HUES6 (cell line): ENCODE measurements around the gene NRIP1.

Experiments used
- H3K27ac ChIP-seq: 2 replicates; pipeline ENCODE4 v1.7.0; 2013; ENCODE audit warnings: low read depth, mild to moderate bottlenecking, low read length, inconsistent platforms
- H3K27me3 ChIP-seq: 2 replicates; pipeline ENCODE4 v1.6.1; 2013; ENCODE audit warnings: low read length; ENCODE audit not compliant: control insufficient read depth, insufficient read depth
- H3K36me3 ChIP-seq: 2 replicates; pipeline ENCODE4 v1.6.1; 2013; ENCODE audit warnings: low read length; ENCODE audit not compliant: control insufficient read depth, insufficient read depth
- H3K4me1 ChIP-seq: 2 replicates; pipeline ENCODE4 v1.6.1; 2013; ENCODE audit warnings: low read length; ENCODE audit not compliant: control insufficient read depth, insufficient read depth
- H3K4me3 ChIP-seq: 2 replicates; pipeline ENCODE4 v1.5.1; 2013; ENCODE audit warnings: low read depth, low read length
- H3K9ac ChIP-seq: one replicate; pipeline ENCODE4 v1.6.1; 2013; ENCODE audit warnings: mild to moderate bottlenecking, low read length
- H3K9me3 ChIP-seq: 2 replicates; pipeline ENCODE4 v1.6.1; 2013; ENCODE audit warnings: low read depth, low read length; ENCODE audit not compliant: control insufficient read depth, insufficient read depth

Gene NRIP1, protein sequence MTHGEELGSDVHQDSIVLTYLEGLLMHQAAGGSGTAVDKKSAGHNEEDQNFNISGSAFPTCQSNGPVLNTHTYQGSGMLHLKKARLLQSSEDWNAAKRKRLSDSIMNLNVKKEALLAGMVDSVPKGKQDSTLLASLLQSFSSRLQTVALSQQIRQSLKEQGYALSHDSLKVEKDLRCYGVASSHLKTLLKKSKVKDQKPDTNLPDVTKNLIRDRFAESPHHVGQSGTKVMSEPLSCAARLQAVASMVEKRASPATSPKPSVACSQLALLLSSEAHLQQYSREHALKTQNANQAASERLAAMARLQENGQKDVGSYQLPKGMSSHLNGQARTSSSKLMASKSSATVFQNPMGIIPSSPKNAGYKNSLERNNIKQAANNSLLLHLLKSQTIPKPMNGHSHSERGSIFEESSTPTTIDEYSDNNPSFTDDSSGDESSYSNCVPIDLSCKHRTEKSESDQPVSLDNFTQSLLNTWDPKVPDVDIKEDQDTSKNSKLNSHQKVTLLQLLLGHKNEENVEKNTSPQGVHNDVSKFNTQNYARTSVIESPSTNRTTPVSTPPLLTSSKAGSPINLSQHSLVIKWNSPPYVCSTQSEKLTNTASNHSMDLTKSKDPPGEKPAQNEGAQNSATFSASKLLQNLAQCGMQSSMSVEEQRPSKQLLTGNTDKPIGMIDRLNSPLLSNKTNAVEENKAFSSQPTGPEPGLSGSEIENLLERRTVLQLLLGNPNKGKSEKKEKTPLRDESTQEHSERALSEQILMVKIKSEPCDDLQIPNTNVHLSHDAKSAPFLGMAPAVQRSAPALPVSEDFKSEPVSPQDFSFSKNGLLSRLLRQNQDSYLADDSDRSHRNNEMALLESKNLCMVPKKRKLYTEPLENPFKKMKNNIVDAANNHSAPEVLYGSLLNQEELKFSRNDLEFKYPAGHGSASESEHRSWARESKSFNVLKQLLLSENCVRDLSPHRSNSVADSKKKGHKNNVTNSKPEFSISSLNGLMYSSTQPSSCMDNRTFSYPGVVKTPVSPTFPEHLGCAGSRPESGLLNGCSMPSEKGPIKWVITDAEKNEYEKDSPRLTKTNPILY (N-terminal part only)

DNA sequence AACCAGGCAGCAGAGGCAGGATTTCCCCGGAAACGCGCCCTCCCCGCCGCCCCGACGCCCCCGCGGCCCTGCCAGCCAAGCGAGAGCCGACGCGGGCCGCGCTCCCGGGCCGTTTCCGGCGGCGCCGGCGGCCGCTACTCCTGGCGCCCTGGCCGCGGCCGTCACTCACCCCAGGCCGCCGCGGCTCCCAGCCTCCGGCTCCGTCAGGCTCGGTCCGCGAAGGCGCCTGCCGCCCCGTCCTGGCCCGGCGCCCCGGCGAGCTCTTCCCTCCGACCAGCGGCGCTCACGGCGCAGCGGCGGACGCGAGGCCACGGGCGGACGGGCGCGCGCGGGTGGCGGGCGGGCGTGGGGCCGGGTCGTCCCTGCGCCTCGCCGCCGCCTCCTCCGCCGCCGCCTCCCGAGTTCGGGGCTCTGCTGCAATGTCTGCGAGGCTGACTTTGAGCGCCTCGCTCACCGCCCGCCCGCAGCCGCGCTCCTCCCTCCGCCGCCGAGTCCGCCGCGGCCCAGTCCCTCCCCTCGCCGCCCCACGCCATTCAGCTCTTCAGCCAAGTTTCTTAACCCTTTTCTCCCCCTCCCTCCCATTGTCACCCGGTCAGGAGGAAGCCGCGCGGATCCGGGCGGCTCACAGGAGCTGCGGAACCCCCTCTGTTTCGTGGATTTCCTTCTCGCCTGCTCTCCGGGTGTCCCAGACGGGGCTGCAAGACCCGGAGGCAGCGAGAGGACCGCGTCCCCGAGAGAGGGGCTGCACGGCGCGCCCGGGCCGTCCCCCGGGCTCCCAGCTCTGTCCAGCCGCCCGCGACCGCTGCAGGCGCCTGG is at the start of gene NRIP1:
TSS of gene NRIP1 (minus strand) at position 425 of the 816 bp plus-strand sequence. CDS start 96,808 bp downstream, outside the sequence.
- Histone ChIP-seq H3K27ac (peak within 1 kb of the TSS; percentile 74; the same call in 1 of the 2 replicates), H3K9ac (peak within 1 kb of the TSS; percentile 73), H3K36me3 (no peaks in the 10 kb centered on the region), H3K27me3 (peaks cover 7% of the 10 kb centered on the region; the same call in 1 of the 2 replicates), H3K4me3 (peak within 1 kb of the TSS; percentile 62), H3K9me3 (no peaks in the 10 kb centered on the region), H3K4me1 (peaks cover 36% of the 10 kb centered on the region)

DNA sequence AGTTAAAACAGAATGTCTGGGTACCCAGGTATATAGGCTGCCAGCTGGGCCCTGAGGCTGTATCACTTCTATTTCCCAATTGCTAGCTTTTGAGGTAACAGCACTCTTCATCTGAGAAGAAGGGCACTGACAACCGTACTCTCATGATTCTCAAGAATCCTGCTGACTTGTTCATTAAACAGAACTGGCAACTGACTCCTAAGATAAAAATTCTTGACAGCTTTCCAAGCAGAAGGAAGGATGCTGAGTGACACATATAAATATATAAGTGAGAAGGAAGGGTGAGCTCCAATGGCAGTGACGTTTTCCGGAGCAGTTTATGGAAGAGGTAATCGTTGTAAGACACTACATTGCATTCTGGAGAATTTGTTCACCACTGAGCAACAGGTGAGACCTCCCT is 48.1 kb upstream of the NRIP1 start:
- Histone ChIP-seq H3K36me3 (no peaks in the 10 kb centered on the region), H3K27me3 (no peaks in the 10 kb centered on the region), H3K9me3 (no peaks in the 10 kb centered on the region), H3K4me1 (no peaks in the 10 kb centered on the region), H3K27ac (no peak overlapping the region), H3K4me3 (no peak overlapping the region), H3K9ac (no peak overlapping the region)

DNA sequence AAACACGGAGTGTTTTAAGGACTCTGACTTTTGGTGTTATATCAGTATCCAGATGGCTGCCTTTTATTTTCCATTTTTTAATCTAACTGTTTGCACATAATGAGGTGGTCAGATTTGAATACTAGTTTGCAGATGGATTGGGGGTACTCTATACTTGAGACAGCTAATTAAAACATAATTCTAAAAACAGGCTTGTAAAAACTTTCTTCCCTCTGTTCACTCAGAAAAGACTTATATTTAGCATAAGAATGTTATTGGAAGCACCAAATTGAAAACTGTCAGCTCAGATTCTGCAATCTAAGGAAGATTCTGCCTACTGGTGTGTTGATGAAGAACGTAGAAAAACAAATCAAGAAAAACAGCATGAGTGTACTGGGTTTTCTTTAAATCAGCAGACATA is 44.0 kb upstream of the NRIP1 start:
- H3K9me3 ChIP-seq = no peaks in the 10 kb centered on the region
- no peaks in the 10 kb centered on the region for H3K4me1 ChIP-seq
- no peak overlapping the region for H3K27ac ChIP-seq
- H3K36me3 ChIP-seq = no peaks in the 10 kb centered on the region
- no peak overlapping the region for H3K4me3 ChIP-seq
- no peak overlapping the region for H3K9ac ChIP-seq
- H3K27me3 ChIP-seq = no peaks in the 10 kb centered on the region

DNA sequence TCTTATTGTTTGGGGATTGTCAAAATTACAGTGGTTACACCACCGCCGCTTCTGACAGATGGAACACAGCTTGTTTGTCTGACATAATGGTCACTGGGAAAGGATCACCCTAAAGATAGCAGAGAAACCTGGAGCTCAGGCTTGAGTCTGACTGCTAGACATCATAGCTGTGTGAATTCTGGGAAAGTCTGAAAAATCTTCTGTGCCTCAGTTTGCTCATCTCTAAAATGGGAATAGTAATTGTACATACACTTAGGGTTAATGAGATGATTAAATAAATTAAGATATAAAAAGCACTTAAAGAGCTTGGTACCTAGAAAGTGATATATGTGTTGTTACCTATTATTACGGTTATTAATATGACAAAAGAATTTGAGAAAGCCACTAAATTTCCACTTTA is 39.7 kb upstream of the NRIP1 start:
- Histone ChIP-seq H3K9me3 (no peaks in the 10 kb centered on the region), H3K4me1 (no peaks in the 10 kb centered on the region), H3K36me3 (no peaks in the 10 kb centered on the region), H3K27me3 (no peaks in the 10 kb centered on the region), H3K4me3 (no peak overlapping the region), H3K9ac (no peak overlapping the region), H3K27ac (no peak overlapping the region)

DNA sequence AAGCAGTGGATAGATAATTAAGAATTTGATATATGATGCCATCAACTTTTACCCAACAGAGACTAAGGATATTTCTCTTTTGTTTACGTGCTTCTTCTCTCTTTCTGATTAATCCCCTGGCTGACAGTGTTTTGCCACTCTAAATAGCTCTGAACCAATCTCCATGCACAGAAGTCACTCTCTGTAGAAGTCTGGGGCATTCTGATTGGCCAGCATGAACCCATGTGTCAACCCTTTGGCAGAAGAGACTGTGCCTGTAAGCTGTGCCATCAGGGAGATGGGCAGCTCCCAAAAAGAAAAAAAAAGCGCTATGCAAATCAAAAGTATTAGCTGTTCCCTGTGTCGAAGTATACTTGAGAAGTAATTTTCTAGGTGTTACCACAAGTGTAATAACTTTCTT is 34.1 kb upstream of the NRIP1 start:
- no peaks in the 10 kb centered on the region for H3K4me1 ChIP-seq
- no peaks in the 10 kb centered on the region for H3K36me3 ChIP-seq
- H3K27ac ChIP-seq = no peak overlapping the region
- no peaks in the 10 kb centered on the region for H3K27me3 ChIP-seq
- H3K9ac ChIP-seq = no peak overlapping the region
- no peaks in the 10 kb centered on the region for H3K9me3 ChIP-seq
- H3K4me3 ChIP-seq = no peak overlapping the region

DNA sequence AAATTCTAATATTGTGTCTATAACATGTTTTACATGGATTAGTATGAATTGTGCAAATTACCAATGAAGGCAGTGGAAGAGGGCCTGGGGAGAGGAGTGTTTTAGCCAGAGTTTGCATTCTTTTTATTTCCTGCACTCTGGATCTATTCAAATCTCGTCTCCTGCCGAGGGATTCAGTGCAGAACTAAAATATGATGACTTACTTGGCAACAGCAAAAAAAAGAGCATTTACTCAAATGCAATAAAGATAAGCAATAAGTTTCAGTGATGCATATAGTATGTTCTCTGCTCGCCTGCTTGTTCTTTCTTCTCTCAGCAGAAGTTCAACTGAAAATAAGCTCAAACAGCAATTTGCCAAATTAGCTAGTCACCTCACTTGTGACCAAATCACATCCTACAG is 33.4 kb upstream of the NRIP1 start:
- H3K36me3 ChIP-seq = no peaks in the 10 kb centered on the region
- no peak overlapping the region for H3K27ac ChIP-seq
- no peak overlapping the region for H3K4me3 ChIP-seq
- no peak overlapping the region for H3K9ac ChIP-seq
- no peaks in the 10 kb centered on the region for H3K4me1 ChIP-seq
- no peaks in the 10 kb centered on the region for H3K9me3 ChIP-seq
- no peaks in the 10 kb centered on the region for H3K27me3 ChIP-seq

DNA sequence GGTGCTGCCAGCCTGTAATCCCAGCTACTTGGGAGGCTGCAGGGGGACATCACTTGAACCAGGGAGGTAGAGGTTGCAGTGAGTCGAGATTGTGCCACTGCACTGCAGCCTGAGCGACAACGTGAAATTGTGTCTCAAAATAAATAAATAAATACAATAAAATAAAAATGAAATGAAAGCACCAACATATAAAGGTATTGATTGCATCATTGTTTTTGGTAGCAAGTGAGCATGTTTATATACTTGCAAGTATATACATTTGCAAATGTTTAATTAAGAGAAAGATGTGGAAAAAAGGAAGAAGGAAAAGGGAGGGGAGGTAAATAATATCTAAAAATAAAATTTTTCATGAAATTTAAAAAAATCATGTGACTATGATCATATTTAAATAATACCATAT is 32.8 kb upstream of the NRIP1 start:
- H3K9me3 ChIP-seq = no peaks in the 10 kb centered on the region
- H3K4me1 ChIP-seq = no peaks in the 10 kb centered on the region
- no peak overlapping the region for H3K9ac ChIP-seq
- H3K4me3 ChIP-seq = no peak overlapping the region
- H3K36me3 ChIP-seq = no peaks in the 10 kb centered on the region
- no peak overlapping the region for H3K27ac ChIP-seq
- no peaks in the 10 kb centered on the region for H3K27me3 ChIP-seq

DNA sequence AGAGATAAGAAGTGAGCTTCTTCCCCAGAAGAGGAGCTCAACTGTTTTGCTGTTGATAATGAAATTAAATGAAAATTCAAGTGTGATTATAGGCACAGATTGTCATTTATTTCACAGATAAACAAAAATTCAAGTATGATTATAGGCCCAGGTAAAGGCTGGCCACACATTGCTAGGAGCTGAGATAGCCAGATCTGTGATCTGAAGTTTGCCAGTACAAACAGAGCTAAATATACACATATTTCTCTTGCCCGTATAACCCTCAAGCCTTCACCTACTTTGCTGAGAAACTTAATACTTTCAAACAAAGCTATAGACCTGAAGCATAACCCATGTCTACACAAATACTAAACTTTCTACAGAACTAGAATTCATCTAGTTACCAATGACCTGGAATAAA is 31.3 kb upstream of the NRIP1 start:
- Histone ChIP-seq H3K36me3 (no peaks in the 10 kb centered on the region), H3K4me3 (no peak overlapping the region), H3K27me3 (no peaks in the 10 kb centered on the region), H3K4me1 (no peaks in the 10 kb centered on the region), H3K9ac (no peak overlapping the region), H3K9me3 (no peaks in the 10 kb centered on the region), H3K27ac (no peak overlapping the region)

DNA sequence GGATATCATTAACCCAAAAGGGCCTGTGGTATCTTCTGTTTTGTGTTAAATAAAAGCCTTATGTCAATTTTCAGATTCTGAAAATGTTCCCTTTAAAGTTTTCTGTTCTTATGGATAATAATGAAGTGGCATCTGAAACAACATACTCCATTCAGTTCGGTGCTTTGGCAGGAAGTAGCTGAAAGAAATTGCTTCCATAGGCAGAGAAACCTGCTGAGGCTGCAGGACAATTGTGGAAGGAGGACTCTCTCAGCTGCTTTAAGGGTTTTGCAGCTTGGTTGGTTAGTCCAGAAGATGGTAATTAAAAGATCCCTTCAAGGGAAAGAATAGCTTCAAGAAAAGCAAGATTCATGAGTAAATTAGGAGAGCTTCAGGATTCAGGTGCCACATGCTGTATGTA is 30.5 kb upstream of the NRIP1 start:
- Histone ChIP-seq H3K36me3 (no peaks in the 10 kb centered on the region), H3K9me3 (no peaks in the 10 kb centered on the region), H3K9ac (no peak overlapping the region), H3K27ac (no peak overlapping the region), H3K27me3 (no peaks in the 10 kb centered on the region), H3K4me3 (no peak overlapping the region), H3K4me1 (no peaks in the 10 kb centered on the region)

DNA sequence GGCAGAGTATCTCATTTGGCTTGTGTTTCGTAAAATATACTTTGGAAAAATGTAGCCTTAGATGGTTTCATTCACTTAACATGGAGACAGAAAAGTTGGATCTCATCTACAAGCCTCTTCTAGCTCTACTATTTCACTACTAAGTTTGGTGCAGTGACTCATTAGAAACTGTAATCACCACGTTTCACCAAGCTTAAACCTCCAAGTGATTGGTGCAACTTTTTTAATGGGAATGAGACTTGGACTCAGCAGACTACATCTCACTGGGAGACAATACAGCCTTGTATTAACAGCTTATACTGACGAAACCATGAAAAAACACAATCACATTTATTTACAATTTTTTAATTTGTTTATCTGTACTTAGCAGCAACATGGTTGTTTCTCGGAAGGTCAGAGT is 29.9 kb upstream of the NRIP1 start:
- Histone ChIP-seq H3K36me3 (no peaks in the 10 kb centered on the region), H3K4me3 (no peak overlapping the region), H3K27me3 (no peaks in the 10 kb centered on the region), H3K9me3 (no peaks in the 10 kb centered on the region), H3K9ac (no peak overlapping the region), H3K4me1 (no peaks in the 10 kb centered on the region), H3K27ac (no peak overlapping the region)
